ENCODE data around the gene MSRB3. TPM values are rescaled to one million over a fixed set of nuclear protein-coding genes. Genes with fewer than 3 reads are reported as not detected.

MSRB3 gene
- total RNA-seq, 2 experiments from 2014 or later = not detected

GRCh38 chr12:65408441-65408840 is 130.0 kb downstream of the MSRB3 start:
- Mint-ChIP-seq H3K4me3 (no peak overlapping the region), H3K9me3 (no peaks in the 10 kb centered on the region), H3K27me3 (no peaks in the 10 kb centered on the region), H3K27ac (no peak overlapping the region), H3K4me1 (ENCODE audit: low read depth) (no peaks in the 10 kb centered on the region), H3K36me3 (ENCODE audit: low read depth) (no peaks in the 10 kb centered on the region)
- no peak for ATAC-seq
- intact Hi-C loops (cut with micrococcal nuclease) = no loop called here
- TF ChIP-seq CTCF (IDR thresholded peaks at IDR 0.05) = no peak
- ChIA-PET CTCF (no interaction called here), POLR2A (no interaction called here)
- DNase-seq = no peak

- POLR2A ChIA-PET = no interaction called here
- H3K27me3 Mint-ChIP-seq = no peaks in the 10 kb centered on the region
- no peak for TF ChIP-seq CTCF (IDR thresholded peaks at IDR 0.05)
- no peak overlapping the region for H3K27ac Mint-ChIP-seq
- no peaks in the 10 kb centered on the region for H3K9me3 Mint-ChIP-seq
- no peak for ATAC-seq
- H3K4me3 Mint-ChIP-seq = no peak overlapping the region
- CTCF ChIA-PET = no interaction called here
- no peaks in the 10 kb centered on the region for H3K36me3 Mint-ChIP-seq (ENCODE audit: low read depth)
- DNase-seq = no peak
- no peaks in the 10 kb centered on the region for H3K4me1 Mint-ChIP-seq (ENCODE audit: low read depth)
- intact Hi-C loops (cut with micrococcal nuclease) = no loop called here
These were observed 131.2 kb downstream of the MSRB3 start for GRCh38 chr12:65409726-65410125.

- CTCF ChIA-PET = interaction anchor here (0.6 kb wide), 1 partner anchor 521 kb away, joined by 3 read pairs; no protein-coding TSS in a partner anchor
- Mint-ChIP-seq H3K9me3 (no peaks in the 10 kb centered on the region), H3K36me3 (ENCODE audit: low read depth) (no peaks in the 10 kb centered on the region), H3K4me3 (no peak overlapping the region), H3K27me3 (no peaks in the 10 kb centered on the region), H3K27ac (no peak overlapping the region), H3K4me1 (ENCODE audit: low read depth) (no peaks in the 10 kb centered on the region)
- ATAC-seq (no peak), DNase-seq (no peak)
- no peak for TF ChIP-seq CTCF (IDR thresholded peaks at IDR 0.05)
- intact Hi-C loops (cut with micrococcal nuclease) = no loop called here
- POLR2A ChIA-PET = no interaction called here
These were observed 132.7 kb downstream of the MSRB3 start for GRCh38 chr12:65411171-65411570.

- no peak overlapping the region for H3K4me3 Mint-ChIP-seq
- TF ChIP-seq CTCF (IDR thresholded peaks at IDR 0.05) = no peak
- CTCF ChIA-PET = no interaction called here
These were observed 136.0 kb downstream of the MSRB3 start for GRCh38 chr12:65414526-65414925.

GRCh38 chr12:65415826-65416225 is 137.3 kb downstream of the MSRB3 start:
- TF ChIP-seq CTCF (IDR thresholded peaks at IDR 0.05) = no peak
- no peaks in the 10 kb centered on the region for H3K36me3 Mint-ChIP-seq (ENCODE audit: low read depth)
- H3K4me3 Mint-ChIP-seq = no peak overlapping the region
- POLR2A ChIA-PET = no interaction called here
- no peaks in the 10 kb centered on the region for H3K27me3 Mint-ChIP-seq
- intact Hi-C loops (cut with micrococcal nuclease) = no loop called here
- DNase-seq (no peak), ATAC-seq (no peak)
- peaks cover 3% of the 10 kb centered on the region for H3K9me3 Mint-ChIP-seq
- CTCF ChIA-PET = no interaction called here
- no peaks in the 10 kb centered on the region for H3K4me1 Mint-ChIP-seq (ENCODE audit: low read depth)
- H3K27ac Mint-ChIP-seq = no peak overlapping the region

More at GRCh38 chr12:65414526-65414925, 136.0 kb downstream of the MSRB3 start:
- ATAC-seq = no peak
- no peak for DNase-seq
- H3K4me1 Mint-ChIP-seq (ENCODE audit: low read depth) = no peaks in the 10 kb centered on the region
- POLR2A ChIA-PET = no interaction called here
- peaks cover 3% of the 10 kb centered on the region for H3K9me3 Mint-ChIP-seq
- H3K27me3 Mint-ChIP-seq = no peaks in the 10 kb centered on the region
- H3K36me3 Mint-ChIP-seq (ENCODE audit: low read depth) = no peaks in the 10 kb centered on the region
- no peak overlapping the region for H3K27ac Mint-ChIP-seq
- intact Hi-C loops (cut with micrococcal nuclease) = no loop called here

Data from activated CD8-positive, alpha-beta T cell treated with anti-CD3 and anti-CD28 coated beads for 36 hours (primary cell).